Activated CD4-positive, alpha-beta T cell treated with anti-CD3 and anti-CD28 coated beads for 4 hours (primary cell): Measurements from ENCODE around the gene FMO1.
"Not testable (repeated sequence)": the region's sequence is repeated elsewhere in the genome, so short reads cannot be mapped to it uniquely, and the experiment has no call there.

ENCODE experiments used
- DNase-seq, 2 donors: peaks; one replicate each; pipeline ENCODE4 v3.0.0-alpha.2; 2020

FMO1 gene, protein sequence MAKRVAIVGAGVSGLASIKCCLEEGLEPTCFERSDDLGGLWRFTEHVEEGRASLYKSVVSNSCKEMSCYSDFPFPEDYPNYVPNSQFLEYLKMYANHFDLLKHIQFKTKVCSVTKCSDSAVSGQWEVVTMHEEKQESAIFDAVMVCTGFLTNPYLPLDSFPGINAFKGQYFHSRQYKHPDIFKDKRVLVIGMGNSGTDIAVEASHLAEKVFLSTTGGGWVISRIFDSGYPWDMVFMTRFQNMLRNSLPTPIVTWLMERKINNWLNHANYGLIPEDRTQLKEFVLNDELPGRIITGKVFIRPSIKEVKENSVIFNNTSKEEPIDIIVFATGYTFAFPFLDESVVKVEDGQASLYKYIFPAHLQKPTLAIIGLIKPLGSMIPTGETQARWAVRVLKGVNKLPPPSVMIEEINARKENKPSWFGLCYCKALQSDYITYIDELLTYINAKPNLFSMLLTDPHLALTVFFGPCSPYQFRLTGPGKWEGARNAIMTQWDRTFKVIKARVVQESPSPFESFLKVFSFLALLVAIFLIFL

DNA sequence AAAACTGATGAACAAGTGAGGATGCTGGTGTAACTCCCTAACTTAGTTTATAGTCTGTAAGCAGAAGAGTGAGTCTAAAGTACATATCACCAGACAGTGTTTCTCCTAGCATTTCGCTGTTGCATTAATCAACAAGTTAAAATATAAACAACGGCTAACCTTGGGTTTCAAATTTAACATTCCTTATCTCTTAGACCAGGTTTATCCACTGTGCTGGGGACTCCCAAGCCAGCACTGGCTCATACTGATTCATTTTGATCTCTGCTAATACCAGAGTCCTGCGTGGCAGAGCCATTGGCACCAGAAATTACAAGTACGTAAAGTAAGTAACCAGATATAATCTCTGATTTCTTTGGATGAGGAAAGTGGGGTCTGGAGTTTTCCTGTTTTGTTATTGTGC lies at the start of gene FMO1:
FMO1 (plus strand) TSS at position 193 of the 400 bp plus-strand sequence. CDS start 9,594 bp downstream, outside the sequence.
- no peak for DNase-seq

DNA sequence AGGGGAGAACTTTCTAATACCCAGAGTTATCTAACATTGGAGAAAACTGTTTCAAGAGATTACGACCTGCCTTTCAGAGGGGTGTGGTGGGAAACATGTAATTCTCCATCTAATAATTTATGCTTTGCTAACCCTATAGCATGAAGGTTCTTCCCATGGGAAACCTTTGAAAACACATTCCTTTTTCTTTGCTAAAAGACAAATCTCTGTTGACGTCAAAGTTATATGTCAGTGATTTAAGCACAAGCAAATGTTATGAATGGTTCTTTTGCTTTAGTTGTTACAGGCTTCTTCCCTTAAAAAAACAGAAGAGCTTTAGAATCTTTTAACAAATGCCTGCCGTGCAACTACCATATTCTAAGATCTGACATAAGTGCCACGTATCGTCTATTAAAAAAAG lies 44.0 kb upstream of the FMO1 start:
- no peak for DNase-seq

DNA sequence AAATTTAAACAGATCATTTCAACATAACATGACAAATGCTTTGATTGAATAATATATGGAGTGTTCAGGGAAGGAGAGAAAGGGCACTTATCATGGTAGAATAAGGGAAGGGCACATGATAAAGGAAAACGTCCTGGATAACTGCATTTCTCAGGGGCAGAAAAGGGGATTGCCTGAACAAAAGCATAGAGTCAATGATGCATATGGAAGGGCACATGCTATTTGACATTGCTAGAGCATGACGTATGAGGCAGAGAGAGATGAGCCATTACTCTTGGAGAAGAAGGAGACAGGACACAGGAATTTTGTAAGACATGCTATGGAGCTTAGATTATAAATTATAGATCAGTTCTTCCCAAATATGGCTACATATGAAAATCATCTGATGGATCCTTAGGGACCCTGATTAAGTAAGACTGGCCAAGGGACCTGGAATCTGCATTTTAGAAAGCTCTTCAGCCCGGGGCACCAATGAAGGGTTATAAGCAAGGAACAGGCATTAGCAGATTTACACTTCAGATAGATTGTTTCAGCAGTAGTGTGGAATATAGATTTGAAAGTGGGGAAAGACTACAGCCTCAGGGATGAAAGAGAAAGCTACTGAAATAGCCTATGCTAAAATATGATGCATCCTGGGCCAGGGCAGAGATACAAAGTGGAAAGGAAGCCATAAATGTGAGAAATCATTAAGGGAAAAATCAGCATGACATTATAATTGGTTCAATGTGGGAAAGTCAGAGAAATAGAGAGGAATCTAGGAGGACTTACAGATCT lies 41.9 kb upstream of the FMO1 start:
- no peak for DNase-seq

DNA sequence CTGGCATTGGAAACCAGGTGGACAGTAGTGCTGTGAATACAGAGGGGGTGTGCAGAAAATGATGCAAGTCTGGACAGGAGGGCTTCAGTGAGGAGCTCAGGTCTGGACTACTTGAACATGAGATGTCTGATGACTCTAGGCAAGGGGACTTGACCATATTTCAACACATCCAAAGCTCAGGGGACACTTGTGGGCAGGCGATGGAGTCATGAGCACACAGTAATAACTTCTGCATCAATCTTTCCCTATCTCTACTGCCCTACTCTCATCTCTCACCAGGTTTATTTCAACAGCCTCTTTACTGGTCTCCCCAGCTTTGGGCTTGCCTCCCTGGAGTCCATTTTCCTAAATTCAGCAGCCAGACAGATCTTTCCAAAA lies 41.3 kb upstream of the FMO1 start:
- DNase-seq: no peak

- DNase-seq: no peak
Measured at GRCh38 chr1:171207377-171207776, 40.9 kb upstream of the FMO1 start.

GRCh38 chr1:171210355-171210754 lies 37.9 kb upstream of the FMO1 start:
- DNase-seq: no peak

- no peak for DNase-seq
Measured at GRCh38 chr1:171212607-171213351, 35.5 kb upstream of the FMO1 start.

DNA sequence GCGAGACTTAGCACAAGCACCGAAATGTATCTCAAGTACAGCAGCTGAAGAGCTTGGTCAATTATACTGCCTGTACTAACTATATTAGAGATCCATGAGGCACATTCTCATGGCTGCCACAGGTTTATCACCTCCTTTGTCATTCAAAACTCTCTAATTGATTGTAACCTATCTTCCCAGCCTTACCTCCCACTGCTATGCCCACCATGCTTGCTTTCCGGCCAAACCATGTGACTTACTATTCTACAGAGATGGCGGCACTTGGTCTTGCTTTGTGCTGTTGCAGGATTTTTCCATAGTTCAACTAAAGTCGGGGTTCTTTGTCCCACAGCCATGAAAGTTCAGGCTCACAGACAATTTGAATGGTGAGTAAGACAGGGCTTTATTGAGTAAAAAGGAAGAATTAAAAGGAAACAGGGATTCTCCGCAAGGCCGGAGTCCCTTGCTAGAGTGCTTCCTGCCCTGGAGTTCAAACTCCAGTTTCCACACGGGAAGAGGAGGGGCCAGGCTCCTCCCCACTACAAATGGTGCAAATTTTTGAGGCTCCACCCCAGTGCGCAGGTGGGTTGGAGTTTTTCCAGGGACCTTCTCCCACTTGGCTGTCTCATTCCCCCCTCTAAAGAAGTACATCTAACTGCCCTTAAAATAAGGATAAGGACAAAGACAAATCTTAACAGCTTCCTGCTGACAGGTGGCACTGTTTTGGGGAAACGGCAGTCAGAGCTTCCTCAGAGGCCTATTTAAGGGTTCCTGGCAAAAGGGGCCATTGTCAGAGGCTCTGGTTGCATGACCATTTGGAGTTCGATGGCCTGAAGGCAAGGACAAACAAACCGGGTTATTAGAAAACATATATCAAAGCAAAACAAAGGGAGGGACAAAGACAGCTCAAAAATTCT lies 34.5 kb upstream of the FMO1 start:
- DNase-seq: no peak

DNA sequence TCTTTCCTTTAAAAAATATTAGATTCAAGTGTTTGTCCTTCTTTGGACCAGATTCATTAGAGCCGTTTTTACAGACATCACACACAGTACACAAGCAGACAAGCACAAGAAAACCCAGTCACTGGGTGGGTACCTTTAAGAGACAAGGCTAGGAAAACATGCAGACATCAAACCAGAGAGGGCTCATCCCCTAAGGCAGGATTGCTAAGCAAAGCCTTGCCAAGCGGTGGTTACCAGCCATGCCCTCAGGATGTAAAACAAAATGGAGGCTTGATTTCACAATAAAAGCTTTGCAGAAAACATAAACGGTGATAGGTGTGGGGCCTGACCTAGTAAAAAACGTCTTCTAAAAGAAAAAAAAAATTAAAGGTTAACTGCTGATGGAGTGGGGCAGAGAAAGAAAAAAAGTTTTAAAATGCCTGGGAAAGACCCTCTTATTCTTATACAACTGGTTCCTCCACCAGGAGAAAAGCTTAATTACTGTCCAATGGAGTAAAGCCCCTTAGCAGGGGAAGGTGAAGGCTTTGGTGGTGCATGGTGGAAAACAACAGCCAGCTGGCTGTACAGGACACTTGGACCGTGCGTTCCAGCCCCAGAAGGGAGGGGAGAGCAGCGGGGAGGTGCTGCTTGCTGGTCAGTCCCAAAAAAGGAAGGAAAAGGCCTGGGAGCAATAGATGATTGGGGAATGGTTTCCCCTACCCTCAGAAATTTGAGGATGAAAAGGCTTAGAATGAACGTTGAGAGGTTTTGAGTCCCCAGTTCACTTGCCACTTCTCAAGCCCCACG lies 30.4 kb upstream of the FMO1 start:
- no peak for DNase-seq

- no peak for DNase-seq
Measured at GRCh38 chr1:171218661-171219060, 29.6 kb upstream of the FMO1 start.

GRCh38 chr1:171219346-171220080 lies 28.8 kb upstream of the FMO1 start:
- no peak for DNase-seq

GRCh38 chr1:171220081-171220420 lies 28.2 kb upstream of the FMO1 start:
- DNase-seq: no peak

DNA sequence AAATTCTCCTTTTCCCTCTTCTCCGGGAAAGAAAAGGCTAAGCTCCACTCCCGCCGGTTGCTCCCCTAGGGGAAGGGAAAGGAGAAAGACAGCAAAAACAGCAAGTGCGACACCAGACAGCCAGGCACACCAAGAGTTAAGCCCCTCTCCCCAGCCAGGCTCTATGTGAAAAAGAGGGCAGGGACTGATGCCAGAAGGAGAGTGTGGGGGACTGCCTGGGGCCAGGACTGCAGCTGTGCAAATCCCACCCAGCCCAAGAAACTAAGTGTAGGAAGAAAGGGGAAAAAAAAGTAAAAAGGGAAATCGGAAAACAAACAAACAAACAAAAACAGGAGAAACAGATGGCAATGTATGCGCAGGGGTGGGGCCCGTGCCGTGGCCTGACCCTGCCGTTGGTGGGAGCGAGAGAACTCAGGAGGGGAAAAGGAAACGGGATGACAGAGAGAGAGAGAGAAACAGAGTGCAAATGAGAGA lies 27.7 kb upstream of the FMO1 start:
- DNase-seq: no peak

GRCh38 chr1:171221665-171222591 lies 26.4 kb upstream of the FMO1 start:
- DNase-seq: no peak

DNA sequence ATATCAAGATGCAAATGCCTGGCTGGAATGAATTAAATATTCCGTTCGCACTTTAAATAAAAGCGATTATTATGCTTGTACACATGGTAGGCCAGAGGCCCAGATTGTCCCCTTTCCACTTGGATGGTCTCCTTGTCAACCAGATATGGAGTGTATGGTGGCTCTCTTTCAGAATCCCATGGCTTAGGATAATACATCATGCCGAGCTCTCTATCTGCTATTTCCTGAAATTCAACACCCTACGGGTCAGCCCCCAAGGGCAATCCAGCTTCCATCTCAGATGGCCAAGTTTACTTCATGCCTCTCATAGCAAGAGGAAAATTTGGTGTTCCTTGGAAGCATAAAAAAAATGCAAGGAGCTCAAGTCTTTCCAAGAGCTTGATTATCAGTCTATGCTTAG lies 25.4 kb upstream of the FMO1 start:
- DNase-seq: no peak

- DNase-seq: not testable (repeated sequence)
Measured at GRCh38 chr1:171224257-171224656, 24.0 kb upstream of the FMO1 start.

DNA sequence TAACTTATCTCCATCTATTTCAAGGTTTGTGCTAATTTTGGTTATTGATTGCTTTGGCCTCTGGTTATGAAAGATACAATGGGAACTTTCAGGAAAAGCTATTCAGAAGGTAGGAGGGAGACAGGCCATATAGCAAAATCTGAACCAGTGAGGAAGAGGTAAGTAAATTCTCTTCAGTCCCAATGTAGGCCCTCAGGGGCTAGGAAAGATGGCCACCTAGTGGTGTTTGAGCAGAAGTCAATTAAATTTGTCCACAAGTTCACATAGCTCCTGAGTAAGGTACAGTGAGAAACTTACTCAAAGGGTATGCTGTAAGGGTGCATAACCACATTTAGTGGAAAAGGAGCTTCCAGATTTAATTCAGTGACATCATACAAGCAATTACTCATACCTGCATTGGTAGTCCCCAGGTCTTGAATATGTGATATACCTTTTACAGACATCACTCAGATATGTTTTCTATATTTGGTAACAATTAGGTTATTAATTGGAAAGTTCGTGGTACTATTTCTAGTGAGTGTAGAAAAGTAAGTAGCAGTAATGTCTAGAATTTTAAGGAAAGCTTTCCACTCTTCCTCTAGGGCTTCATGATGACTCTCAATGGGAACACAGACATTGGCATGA lies 21.4 kb upstream of the FMO1 start:
- no peak for DNase-seq

GRCh38 chr1:171231326-171231725 lies 17.0 kb upstream of the FMO1 start:
- DNase-seq: no peak

DNA sequence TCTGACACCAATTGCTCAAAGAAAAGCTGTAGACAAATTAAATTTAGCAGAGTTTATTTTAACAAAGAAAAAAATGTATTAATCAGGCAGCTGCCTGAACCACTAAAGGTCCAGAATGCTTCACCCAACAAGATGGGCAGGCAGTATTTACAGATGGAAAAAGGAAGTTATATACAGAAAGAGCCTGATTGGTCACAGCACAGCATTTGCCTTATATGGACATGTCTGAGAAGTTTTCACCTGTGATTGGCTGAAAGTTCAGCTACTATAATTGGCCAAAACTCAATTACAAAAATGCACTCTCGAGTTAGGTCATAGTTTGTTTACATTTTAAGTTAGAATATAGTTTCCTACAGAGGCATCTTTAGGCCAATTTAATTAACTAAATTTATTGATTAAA lies 15.1 kb upstream of the FMO1 start:
- no peak for DNase-seq
